Stimulated activated CD4-positive, alpha-beta T cell treated with anti-CD3 and anti-CD28 coated beads, TNF-alpha, amount 100 ng/mL, for 1 hour (primary cell): Measurements from ENCODE around the gene MORN1.

Experiments
- DNase-seq, 3 donors: peaks; one replicate each; pipeline ENCODE4 v3.0.0-alpha.2; 2020; ENCODE audit warnings: low read depth in 3 of 3, low spot score in 1 of 3

Gene MORN1

GRCh38 chr1:2388004-2388913 lies 3.1 kb downstream of the MORN1 start:
- DNase-seq, result no peak

GRCh38 chr1:2386636-2387611 lies 4.4 kb downstream of the MORN1 start:
- no peak for DNase-seq

GRCh38 chr1:2385606-2386280 lies 5.6 kb downstream of the MORN1 start:
- DNase-seq, result no peak

GRCh38 chr1:2384941-2385481 lies 6.3 kb downstream of the MORN1 start:
- DNase-seq, result no peak

GRCh38 chr1:2384130-2384860 lies 7.1 kb downstream of the MORN1 start:
- no peak for DNase-seq

- no peak for DNase-seq
These were observed 7.8 kb downstream of the MORN1 start for GRCh38 chr1:2383576-2383975.

- no peak for DNase-seq
These were observed 8.6 kb downstream of the MORN1 start for GRCh38 chr1:2382621-2383361.

- DNase-seq, result peak; percentile 44 to 73 (median 61)
These were observed 9.4 kb downstream of the MORN1 start for GRCh38 chr1:2381741-2382620.

GRCh38 chr1:2380816-2381591 lies 10.3 kb downstream of the MORN1 start:
- no peak for DNase-seq

GRCh38 chr1:2379733-2380404 lies 11.5 kb downstream of the MORN1 start:
- no peak for DNase-seq

- no peak for DNase-seq
These were observed 12.2 kb downstream of the MORN1 start for GRCh38 chr1:2378956-2379732.

- DNase-seq, result no peak
These were observed 12.9 kb downstream of the MORN1 start for GRCh38 chr1:2378441-2378851.

GRCh38 chr1:2377751-2378440 lies 13.5 kb downstream of the MORN1 start:
- DNase-seq, result no peak

- no peak for DNase-seq
These were observed 14.3 kb downstream of the MORN1 start for GRCh38 chr1:2376931-2377672.

GRCh38 chr1:2376261-2376741 lies 15.1 kb downstream of the MORN1 start:
- DNase-seq, result no peak
